CD4-positive, alpha-beta T cell treated with Interferon gamma for 1 hour (primary cell): ENCODE results near the gene CACNA2D4.

ENCODE experiments used
- DNase-seq: peaks from one replicate; pipeline ENCODE4 v3.0.0-alpha.2; 2020

CACNA2D4 gene

DNA sequence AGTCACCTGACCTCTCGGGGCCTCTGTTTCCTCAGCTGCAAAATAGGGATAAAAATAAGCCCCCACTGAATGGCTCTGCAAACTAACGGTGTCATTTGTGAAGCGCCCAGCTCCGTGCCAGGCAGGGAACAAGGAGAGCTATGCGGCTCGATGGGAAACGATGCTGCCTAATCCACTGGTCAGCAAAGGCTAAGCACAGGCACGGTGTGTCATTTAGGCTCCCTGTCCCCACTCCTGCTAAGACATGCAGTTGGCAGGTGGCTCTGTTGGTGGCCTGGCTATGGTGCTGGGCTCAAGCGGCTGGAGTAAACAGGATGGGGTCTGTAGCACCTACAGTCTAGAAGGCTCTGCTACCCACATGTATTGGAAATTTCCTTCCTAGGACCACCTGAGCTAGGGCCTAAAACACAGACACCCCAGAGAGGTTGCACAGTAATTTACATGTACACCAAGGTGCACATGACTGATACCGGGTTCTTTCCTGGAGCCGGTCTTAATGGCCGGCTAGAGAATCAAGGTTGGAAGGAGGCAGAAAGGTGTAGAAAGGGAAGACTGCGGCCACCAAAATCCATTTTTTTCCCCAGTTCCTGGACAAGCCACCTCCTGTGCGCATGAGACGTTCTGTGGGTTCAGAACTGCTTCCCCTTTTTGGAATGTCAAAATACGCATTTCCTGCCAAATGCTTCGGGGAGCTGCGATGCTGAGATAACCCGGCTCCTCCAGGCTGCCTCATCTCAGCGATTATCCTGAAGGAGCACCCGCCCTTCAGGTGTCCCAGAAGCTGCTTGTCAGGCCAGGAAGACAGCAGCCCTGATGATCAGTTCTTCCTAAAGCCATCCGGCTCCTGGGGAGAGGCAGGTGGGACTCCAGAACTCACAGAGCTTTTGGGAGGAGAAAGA, 1.0 kb downstream of the CACNA2D4 start:
- peak; percentile 35 for DNase-seq

DNA sequence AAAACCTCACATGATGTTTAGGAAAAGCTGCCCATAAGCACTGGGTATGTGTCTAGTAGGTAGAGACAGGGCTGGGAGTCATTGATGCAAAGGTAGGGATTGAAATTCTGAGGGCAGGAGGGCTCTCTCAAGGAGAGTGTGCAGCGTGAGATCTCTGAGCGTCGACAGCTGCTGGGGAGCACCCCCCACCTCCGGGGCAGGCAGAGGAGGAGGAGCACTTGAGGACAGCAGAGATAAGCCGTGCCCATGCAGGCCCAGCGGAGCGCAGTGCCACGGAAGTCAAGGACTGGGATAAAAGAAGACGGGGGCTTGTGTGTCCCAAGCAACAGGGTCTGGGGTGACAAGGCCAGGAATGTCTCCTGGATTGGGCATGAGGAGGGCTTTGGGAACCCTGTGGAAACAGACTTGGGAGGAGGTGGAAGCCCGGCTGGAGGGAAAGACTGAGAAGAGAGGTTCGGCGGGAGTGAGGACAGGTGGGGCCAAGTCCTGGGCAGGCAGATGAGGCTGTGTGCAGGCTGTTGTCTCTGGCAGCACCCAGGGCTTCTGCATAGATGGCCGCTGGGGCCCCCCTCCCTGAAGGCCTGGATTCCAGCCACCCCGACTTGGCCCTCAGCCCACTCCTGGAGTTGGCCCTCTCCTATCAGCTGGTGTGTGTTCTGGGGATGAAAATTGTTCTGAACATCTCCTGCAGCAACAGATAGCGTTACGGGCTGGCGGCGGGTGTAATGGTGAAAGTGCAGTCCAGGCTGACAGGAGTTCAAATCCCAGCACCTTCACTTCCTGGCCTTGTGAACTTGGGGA, 1.9 kb downstream of the CACNA2D4 start:
- no peak for DNase-seq

DNA sequence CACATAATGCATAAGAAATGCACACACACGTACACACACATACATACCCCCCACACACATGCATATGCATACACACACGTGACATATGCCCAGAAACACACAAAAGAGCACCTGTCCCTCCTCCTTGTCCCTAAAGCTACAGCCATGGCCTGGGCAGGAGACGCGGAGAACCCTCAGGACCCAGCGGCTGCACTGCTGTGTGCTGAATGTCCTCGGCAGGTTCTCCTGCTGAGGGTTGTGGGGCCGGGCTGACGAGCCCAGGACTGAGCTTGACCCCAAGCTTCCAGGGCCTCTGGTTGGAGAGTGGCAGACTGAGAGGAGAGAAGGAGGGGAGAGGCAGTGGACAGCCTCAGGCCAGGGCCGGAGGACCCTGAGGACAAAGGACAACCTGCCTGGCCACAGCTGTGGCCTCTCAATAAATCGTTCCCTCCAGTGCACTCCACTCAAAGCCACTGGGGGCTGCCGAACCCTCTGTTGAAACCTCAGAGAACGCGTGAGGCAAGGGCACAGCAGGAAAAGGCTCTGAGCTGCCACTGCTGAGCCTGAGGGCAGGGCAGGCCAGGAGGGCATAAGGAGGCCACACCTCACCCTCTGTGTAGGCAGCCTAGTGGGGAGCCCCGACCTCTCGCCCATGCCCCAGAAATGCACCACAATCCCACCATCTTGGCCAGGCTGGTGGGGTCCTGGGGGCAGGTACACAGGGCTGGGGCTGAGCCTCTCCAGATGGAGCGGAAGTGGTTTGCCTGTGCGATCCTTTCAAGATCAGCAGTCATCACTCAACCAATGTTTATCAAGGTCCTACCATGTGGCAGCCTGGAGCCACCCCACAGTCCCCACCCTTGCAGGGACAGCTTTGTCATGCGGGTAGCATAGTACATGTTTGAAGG, 3.1 kb downstream of the CACNA2D4 start:
- DNase-seq = no peak

DNA sequence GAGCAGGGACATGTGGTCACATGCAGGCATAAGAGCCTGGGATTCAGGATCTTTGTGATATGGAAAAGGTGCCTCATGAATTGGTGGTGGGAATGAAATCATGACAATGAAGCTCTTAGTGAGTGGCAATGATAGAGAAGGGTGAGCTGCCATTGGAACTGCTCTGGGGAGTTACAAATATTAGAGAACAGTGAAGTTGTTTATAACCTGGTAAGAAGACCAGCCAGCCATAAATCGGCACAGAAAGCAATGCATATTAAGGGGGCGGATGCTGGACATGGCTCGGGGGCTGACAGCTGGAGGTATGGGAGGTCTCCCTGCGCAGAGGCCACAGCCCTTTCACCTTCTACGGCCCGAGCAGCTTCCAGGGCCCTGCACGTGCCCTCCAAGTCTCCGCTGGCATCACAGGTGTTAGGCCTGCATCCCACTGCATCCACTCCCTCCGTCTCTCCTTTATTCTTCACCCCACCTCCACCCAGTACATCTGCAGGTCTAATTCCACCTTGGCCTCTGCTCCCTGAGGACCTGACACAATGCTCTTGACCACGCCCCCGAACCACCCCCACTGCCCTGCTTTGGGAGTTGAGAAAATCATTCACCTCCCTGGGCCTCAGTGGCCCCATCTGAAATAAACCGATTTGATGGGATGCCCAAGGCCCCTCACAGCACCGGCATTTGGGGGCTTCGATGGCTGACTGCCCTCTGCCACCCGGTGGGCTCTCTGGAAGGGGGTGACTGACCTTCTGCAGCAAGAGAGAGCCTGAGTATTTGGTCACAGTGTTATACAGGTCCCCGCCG, 4.1 kb downstream of the CACNA2D4 start:
- no peak for DNase-seq

DNA sequence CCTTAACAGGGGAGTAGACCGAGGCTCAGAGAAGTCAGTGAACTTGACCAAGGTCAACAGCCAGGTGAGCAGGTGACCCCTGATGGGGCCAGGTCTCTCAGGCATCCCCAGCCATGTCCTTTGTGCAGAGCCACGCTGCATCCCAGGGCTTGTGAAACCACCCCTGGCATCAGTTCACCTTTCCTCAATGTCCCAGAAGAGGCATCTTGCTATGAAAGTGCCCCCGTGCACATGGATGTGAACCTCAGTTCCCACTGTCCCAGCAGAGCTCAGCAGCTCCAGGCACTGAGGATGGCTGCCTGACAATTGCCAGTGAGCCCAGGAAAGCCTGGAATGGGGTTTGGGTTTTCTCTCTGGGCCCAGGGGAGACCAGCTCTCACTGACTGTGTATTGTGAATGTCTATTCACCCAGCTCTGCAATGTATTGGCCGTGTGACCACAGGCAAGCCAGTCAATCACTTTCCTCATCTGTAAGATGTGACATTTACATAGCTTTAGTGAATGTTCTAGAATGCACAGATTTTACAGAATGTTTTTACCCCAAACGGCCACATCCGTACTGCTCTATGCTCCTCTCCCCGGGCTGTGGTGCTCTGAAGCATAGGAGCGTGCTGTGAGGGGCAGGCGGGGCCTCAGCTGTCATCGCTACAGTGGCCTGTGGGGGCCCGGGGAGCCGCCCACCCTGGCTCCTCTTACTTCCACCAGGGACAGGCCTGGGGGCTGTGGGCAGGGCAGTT, 4.9 kb downstream of the CACNA2D4 start:
- DNase-seq = no peak

DNA sequence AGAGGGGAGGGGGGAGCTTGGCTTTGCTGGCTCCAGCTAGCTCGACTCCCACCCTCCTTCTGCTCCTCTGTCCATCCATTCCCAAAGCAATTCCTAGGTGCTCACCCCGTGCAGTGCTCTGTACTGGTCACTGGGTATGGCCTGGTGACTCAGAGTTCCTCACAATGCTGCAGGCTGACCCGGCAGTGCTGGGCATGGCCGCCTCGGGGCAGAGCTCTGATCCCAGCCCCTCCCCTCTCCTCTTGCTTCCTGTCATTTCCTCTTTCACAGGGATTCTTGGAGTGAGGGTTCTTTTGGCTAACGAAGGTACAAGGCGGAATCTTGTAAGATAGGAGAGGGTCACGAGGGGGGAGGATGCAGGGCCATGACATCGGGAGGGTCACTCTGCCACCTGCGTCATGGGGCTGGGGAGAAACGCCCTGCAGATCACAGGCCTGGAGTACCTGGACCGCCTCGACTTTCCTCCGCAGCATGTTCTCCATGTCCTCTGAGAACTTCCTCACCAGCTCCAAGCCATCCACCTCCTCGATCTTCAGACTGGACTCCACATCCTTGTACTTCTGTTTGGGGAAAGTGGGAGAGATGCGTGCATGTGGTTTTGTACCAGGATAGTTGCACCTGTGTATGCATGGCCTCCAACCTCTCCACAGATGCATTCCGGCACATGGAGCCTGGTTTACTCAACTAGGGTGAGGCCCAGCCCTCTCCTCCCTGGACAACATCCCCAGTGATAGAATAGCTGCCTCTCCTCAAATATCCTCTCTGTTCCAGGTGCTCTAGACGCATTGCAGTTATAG, 5.7 kb downstream of the CACNA2D4 start:
- DNase-seq = no peak

DNA sequence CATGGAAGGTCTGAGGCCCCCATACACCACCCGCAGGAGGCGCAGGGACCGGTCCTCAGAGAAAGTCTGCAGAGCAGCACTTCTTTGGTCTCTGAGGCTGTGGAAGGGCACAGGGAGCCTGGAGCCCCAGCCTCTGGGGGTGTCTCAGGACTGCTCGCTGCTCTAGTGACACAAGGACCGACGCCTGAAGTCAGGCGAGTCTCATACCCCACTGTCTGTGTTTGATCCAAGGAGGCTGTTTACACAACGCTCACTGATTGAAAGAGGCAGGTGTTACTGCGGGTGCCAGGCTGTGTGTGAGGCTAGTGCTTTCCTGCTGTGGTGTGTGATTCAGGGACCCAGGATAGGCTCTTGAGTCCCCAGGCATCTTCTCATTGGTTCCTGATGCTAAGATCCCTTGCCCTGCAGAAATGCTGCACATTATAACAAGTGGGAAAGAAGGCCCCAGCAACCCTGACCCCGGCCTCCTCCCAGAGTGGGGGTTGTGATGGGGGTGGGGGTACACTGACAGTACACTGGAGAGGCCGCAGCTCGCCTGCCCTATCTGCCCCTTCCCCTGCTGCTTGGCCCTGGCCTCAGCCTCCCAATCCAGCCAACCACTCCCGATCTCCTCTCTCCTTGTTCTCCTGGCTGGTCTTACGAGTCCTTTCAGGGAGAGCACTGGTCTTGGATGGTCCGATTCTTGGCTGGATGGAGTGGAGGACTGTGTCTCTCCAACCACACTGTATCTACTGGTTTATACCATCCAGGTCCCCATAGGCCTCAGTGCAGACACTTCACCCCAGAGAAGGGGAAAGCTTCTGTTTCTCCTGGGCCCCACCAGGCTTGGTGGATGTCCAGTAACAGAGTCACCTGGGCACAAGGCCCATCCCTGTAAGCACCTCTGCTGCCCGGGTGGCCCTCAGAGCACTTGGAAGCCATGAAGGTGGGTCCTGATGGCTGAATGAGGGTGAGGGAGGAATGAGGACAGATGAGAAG, 6.6 kb downstream of the CACNA2D4 start:
- DNase-seq = no peak

DNA sequence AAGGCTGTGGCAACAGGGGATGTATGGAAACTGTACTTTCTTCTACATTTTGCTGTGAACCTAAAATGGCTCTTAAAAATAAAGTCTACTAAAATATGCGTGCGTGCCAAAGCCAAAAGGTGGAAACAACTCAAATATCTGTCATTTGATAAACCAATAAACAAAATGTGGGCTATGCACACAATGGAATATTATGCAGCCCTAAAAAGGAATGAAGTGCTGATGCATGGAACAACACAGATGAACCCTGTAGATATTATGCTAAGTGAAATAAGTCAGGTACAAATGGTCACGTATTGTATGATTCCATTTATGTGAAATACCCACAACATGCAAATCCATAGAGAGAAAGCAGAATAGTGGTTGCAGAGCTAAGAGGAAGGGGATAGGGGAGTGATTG, 8.0 kb downstream of the CACNA2D4 start:
- no peak for DNase-seq

DNA sequence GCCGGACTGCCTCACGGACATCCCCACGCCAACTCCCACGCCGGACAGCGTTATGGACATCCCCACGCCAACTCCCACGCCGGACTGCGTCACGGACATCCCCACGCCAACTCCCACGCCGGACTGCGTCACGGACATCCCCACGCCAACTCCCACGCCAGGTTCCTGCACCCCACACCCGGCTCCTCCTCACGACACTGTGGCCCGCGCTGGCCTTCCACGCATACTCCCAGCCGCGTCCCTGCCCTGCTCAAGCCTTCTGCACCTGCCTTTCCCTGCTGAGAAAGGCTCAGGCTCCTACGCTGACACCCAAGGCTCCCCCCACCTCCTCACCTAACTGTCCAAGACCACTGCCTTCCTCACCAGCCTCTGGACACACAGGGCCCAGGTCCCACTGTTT, 9.7 kb downstream of the CACNA2D4 start:
- no peak for DNase-seq

DNA sequence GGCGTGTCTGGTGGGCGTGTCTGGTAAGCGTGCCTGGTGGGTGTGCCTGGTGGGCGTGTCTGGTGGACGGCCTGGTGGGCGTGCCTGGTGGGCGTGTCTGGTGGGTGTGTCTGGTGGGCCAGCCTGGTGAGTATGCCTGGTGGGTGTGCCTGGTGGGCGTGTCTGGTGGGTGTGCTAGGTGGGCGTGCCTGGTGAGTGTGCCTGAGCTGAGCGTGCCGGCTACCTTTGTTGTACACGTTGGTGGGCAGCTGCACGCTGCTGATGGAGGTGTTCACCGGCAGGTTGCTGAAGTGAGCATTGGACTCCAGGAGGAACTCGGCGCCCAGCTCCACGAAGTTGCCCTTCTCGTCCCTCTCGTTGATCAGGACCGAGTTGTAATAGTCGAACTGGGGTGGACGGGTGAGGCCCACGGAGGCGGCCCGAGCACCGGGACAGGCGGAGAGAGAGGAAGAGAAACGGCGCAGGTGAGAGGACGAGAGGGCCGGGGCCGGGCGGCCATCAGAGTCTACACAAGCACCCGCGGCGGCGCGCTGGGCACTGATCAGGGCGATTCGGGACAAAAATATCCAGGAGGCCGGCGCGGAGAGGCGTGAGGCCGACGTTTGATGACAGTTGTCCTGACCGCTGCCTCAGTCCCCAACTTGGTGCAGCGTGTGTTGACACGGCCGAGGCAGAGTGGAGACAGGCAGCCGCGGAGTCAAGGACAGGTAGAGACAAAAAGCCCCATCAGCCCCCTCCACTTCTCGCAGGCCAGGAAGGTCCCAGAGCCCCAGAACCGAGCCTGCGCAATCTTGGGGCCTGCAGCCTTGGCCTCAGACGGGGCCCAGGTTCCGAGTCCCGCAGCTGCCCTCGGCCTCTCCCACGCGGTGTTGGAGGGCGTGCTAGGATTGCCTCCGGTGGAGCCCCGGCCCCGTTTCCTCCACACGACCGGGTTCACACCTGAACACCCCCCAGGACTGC, 10.5 kb downstream of the CACNA2D4 start:
- peak; percentile 52 for DNase-seq

DNA sequence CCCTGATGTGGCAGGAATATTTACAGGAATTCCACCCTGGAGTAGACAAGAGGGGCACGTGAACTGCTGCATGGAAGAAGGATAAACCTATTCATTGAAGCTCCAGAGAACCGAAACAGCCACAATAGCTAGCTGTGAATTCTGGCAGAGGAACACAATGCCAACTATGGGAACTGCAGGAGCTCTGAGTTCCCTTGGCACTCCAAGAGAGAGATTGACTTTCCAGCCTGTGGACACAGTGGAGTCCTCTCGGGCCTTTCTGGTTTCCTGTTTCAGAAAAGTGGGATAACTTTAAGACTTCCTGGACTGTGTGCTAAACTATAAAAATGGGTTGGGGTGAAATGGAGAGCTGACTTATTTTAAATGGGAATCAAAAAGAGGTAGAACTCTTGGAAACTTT, 11.9 kb downstream of the CACNA2D4 start:
- DNase-seq = no peak

DNA sequence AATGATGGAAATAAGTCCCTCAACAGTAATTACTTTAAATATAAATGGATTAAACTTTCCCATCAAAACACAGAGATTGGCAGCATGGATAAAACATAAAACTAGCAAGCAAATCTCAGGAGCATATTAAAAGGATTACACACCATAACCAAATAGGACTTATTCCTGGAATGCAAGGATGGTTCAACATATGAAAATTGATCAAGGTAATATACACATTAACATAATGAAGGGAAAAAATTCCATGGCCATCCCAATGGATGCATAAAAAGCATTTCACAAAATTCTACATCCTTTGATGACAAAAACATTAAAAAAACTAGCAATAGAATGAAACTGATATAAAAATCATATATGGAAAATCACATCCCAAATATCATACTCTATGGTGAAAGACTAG, 13.6 kb downstream of the CACNA2D4 start:
- DNase-seq = no peak

DNA sequence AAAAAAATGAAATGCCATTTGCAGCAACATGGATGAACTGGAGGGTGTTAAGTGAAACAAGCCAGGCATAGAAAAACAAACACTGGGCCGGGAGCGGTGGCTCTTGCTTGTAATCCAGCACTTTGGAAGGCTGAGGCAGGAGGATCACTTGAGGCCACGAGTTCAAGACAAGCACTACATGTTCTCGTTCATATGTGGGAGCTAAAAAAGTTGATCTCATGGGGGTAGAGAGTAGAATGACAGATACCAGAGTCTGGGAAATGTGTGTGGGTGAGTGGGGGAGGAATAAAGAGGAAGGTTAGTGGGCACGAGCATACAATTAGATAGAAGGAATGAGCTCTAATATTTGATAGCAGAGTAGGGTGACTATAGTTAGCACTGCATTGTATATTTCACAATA, 21.5 kb downstream of the CACNA2D4 start:
- no peak for DNase-seq

DNA sequence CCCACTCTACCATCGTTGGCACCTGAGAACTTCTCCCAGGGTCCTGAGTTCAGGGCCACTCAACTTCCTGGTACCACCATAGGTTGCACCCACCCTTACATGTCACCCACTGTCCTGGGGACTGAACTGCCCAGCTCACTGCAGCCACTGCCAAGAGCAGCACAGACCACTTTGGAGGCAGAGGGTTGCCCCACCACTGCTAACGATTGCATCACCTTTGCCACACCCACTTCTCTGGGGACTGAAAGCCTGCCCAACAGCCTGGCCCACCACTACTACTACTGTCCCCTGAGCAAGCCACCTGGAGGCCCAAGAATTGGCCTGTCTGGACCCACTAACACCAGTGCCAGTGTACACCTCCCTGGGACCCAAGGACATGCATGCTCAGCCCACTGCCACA, 27.6 kb downstream of the CACNA2D4 start:
- DNase-seq = no peak

DNA sequence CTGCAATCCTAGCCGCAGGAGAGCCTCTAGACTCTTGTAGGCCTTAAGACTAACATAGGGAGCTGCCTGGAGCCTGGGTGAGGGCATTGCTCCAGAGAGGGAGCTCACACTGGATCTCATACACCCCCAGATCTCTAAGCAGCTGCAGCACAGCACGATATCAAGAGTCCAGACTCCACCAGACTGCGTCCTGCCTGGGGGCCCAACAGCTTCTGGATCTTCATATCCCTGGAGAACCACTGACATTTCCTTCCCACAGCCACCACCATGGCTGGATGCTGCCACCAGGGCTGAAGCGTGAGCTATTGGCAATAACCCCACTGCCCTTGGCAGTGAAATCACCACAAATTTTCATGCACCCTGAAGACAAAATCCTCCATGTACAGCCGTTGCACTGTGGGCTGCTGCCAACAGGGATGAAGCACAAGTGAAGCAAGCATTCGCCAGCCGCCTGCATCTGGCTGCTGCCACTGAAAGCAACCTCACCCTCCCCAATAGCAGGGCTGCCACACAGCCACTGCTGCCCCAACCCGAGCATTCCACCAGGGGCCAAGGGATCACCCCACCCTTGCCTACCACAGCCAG, 28.2 kb downstream of the CACNA2D4 start:
- no peak for DNase-seq

DNA sequence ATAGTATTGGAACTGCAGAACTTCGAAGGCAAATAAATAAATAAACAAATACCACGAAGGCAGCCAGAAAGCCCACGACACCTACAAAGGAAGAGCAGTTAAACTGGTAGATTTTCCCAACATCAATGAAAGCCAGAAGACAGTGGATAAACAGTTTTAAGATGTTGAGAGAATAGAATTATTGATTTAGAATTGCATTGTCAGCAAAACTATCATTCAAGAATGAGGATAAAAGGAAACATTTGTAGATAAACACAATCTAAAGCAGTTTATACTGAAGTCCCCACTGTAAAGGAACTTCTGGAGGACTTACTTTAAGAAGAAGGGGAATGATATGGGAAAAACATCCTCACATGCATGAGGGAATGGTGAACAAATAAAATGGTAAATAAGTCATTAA, 29.5 kb downstream of the CACNA2D4 start:
- DNase-seq = no peak

DNA sequence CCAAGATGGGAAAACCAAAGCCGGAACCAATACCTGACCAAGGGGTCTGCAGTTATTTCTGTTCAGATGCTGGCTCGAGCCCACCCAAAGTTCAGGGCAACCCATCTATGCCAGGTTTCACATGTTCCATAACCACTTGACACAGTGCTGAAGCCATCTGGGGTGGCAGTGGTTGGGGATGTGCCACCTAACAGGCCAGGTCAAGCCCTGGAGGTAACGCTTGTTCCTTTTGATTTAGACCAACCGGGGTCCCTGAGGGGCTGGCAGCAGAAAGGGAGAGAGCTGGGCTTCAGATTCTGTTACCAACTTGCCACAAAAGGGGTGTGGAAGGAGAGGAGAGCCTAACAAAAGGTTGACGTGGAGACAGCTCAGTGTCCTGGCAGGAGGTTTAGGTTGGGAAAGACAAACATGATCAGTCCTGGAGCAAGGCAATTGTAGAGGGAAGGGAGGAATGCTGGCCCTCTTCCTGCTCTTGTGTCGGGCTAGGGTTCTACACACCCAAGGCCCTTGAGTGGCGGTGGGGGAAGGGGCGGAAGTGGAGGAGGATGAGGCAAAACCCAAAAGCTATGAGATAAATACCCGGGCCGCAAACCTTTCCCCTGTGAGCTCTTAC, 31.9 kb downstream of the CACNA2D4 start:
- DNase-seq = no peak
